Measurements from ENCODE around the gene TSHZ2.

TSHZ2 gene

DNA sequence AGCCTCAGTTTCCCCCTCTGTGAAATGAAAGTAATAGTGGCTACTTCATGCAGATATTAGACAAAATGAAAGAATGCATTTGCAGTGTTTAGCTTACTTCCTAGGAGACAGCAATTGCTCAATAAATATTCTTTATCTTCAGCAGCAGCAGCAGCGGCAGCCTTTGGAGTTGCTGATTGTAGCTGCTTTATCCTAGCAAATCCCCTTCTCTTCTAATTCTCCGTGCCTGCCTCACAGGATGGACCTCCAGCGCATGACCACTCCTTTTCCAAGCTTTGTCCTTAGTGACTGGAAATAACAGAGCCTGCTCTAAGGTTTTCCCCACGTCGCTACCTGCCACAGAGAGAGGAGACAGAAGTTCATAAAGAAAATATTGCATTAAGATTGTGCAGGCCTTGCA is 279.8 kb downstream of the TSHZ2 start:
- no peaks in the 10 kb centered on the region; the same call in 1 of the 2 replicates for H3K9me3 ChIP-seq (ENCODE audit: control insufficient read depth, insufficient read depth, low read depth, low read length)
- no peaks in the 10 kb centered on the region for H3K4me1 ChIP-seq (ENCODE audit: control insufficient read depth, insufficient read depth, low read length)
- H3K4me3 ChIP-seq (ENCODE audit: low read depth, low read length): no peak overlapping the region
- no peaks in the 10 kb centered on the region for H3K27me3 ChIP-seq (ENCODE audit: control insufficient read depth, insufficient read depth, low read length)
- H3K27ac ChIP-seq (ENCODE audit: low read depth, low read length): no peak overlapping the region
- no peak overlapping the region for H3K9ac ChIP-seq (ENCODE audit: low read length)
- H3K36me3 ChIP-seq (ENCODE audit: control insufficient read depth, insufficient read depth, low read length): no peaks in the 10 kb centered on the region

- H3K9ac ChIP-seq (ENCODE audit: low read length): no peak overlapping the region
- H3K9me3 ChIP-seq (ENCODE audit: control insufficient read depth, insufficient read depth, low read depth, low read length): no peaks in the 10 kb centered on the region; the same call in 1 of the 2 replicates
- H3K4me3 ChIP-seq (ENCODE audit: low read depth, low read length): no peak overlapping the region
- H3K27ac ChIP-seq (ENCODE audit: low read depth, low read length): no peak overlapping the region
- no peaks in the 10 kb centered on the region for H3K27me3 ChIP-seq (ENCODE audit: control insufficient read depth, insufficient read depth, low read length)
- H3K4me1 ChIP-seq (ENCODE audit: control insufficient read depth, insufficient read depth, low read length): no peaks in the 10 kb centered on the region
- H3K36me3 ChIP-seq (ENCODE audit: control insufficient read depth, insufficient read depth, low read length): no peaks in the 10 kb centered on the region
These were observed 281.5 kb downstream of the TSHZ2 start for GRCh38 chr20:53253668-53254067.

GRCh38 chr20:53255102-53255710 is 283.0 kb downstream of the TSHZ2 start:
- Histone ChIP-seq H3K9me3 (ENCODE audit: control insufficient read depth, insufficient read depth, low read depth, low read length) (no peaks in the 10 kb centered on the region; the same call in 1 of the 2 replicates), H3K27me3 (ENCODE audit: control insufficient read depth, insufficient read depth, low read length) (no peaks in the 10 kb centered on the region), H3K27ac (ENCODE audit: low read depth, low read length) (no peak overlapping the region), H3K4me1 (ENCODE audit: control insufficient read depth, insufficient read depth, low read length) (no peaks in the 10 kb centered on the region), H3K36me3 (ENCODE audit: control insufficient read depth, insufficient read depth, low read length) (no peaks in the 10 kb centered on the region), H3K4me3 (ENCODE audit: low read depth, low read length) (no peak overlapping the region), H3K9ac (ENCODE audit: low read length) (no peak overlapping the region)

GRCh38 chr20:53258741-53259140 is 286.6 kb downstream of the TSHZ2 start:
- H3K4me3 ChIP-seq (ENCODE audit: low read depth, low read length): no peak overlapping the region
- H3K27ac ChIP-seq (ENCODE audit: low read depth, low read length): no peak overlapping the region
- no peaks in the 10 kb centered on the region for H3K36me3 ChIP-seq (ENCODE audit: control insufficient read depth, insufficient read depth, low read length)
- H3K9ac ChIP-seq (ENCODE audit: low read length): no peak overlapping the region
- no peaks in the 10 kb centered on the region for H3K27me3 ChIP-seq (ENCODE audit: control insufficient read depth, insufficient read depth, low read length)
- H3K4me1 ChIP-seq (ENCODE audit: control insufficient read depth, insufficient read depth, low read length): no peaks in the 10 kb centered on the region
- no peaks in the 10 kb centered on the region; the same call in 1 of the 2 replicates for H3K9me3 ChIP-seq (ENCODE audit: control insufficient read depth, insufficient read depth, low read depth, low read length)

DNA sequence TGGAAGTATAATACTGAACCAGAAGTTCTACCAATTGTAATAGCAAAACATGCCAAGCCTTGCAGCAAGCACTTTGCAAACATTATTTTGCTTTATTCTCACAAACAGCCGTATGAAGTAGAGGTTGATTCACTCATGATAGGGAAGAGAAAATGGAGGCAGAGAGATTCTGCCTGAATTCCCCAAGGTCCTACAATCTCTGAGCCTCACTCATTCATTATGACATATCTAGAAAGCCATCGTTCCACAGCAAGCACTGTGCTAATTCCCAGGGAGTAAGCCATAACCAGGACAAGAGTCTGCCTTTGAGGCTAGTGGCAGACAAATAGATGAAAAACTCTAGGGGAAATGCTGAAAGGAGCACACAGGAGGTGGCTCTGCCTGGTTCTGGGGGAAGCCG is 288.0 kb downstream of the TSHZ2 start:
- Histone ChIP-seq H3K9me3 (ENCODE audit: control insufficient read depth, insufficient read depth, low read depth, low read length) (no peaks in the 10 kb centered on the region), H3K36me3 (ENCODE audit: control insufficient read depth, insufficient read depth, low read length) (no peaks in the 10 kb centered on the region), H3K27me3 (ENCODE audit: control insufficient read depth, insufficient read depth, low read length) (no peaks in the 10 kb centered on the region)

GRCh38 chr20:53260591-53260990 is 288.4 kb downstream of the TSHZ2 start:
- Histone ChIP-seq H3K27ac (ENCODE audit: low read depth, low read length) (no peak overlapping the region), H3K9ac (ENCODE audit: low read length) (no peak overlapping the region), H3K4me1 (ENCODE audit: control insufficient read depth, insufficient read depth, low read length) (peaks cover 6% of the 10 kb centered on the region; the same call in 1 of the 2 replicates), H3K9me3 (ENCODE audit: control insufficient read depth, insufficient read depth, low read depth, low read length) (no peaks in the 10 kb centered on the region), H3K27me3 (ENCODE audit: control insufficient read depth, insufficient read depth, low read length) (no peaks in the 10 kb centered on the region), H3K4me3 (ENCODE audit: low read depth, low read length) (no peak overlapping the region), H3K36me3 (ENCODE audit: control insufficient read depth, insufficient read depth, low read length) (no peaks in the 10 kb centered on the region)

More for the DNA sequence above, 288.0 kb downstream of the TSHZ2 start:
- H3K27ac ChIP-seq (ENCODE audit: low read depth, low read length): no peak overlapping the region
- peaks cover 2% of the 10 kb centered on the region; the same call in 1 of the 2 replicates for H3K4me1 ChIP-seq (ENCODE audit: control insufficient read depth, insufficient read depth, low read length)
- H3K9ac ChIP-seq (ENCODE audit: low read length): no peak overlapping the region
- H3K4me3 ChIP-seq (ENCODE audit: low read depth, low read length): no peak overlapping the region

DNA sequence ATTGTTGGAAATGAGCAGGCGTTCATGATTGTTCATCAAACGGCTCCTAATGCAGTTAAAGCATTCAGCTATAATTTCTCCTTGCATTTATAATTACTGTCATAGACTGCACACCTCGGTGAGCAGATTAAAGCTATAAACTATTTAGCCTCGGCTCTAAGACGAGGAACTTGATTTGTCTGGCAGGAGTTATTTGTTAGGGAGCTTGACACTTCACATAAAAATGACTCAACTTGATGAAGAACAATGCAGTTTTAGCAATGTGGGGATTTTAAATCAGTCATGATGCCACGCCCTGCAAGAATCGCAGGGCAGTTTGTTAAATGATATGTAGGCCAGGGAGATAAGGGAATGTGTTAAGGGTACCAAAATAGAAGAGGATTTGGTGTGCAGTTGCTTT is 290.2 kb downstream of the TSHZ2 start:
- Histone ChIP-seq H3K9ac (ENCODE audit: low read length) (no peak overlapping the region), H3K27me3 (ENCODE audit: control insufficient read depth, insufficient read depth, low read length) (no peaks in the 10 kb centered on the region), H3K4me1 (ENCODE audit: control insufficient read depth, insufficient read depth, low read length) (peaks cover 6% of the 10 kb centered on the region; the same call in 1 of the 2 replicates), H3K4me3 (ENCODE audit: low read depth, low read length) (no peak overlapping the region), H3K36me3 (ENCODE audit: control insufficient read depth, insufficient read depth, low read length) (no peaks in the 10 kb centered on the region), H3K9me3 (ENCODE audit: control insufficient read depth, insufficient read depth, low read depth, low read length) (no peaks in the 10 kb centered on the region), H3K27ac (ENCODE audit: low read depth, low read length) (no peak overlapping the region)

DNA sequence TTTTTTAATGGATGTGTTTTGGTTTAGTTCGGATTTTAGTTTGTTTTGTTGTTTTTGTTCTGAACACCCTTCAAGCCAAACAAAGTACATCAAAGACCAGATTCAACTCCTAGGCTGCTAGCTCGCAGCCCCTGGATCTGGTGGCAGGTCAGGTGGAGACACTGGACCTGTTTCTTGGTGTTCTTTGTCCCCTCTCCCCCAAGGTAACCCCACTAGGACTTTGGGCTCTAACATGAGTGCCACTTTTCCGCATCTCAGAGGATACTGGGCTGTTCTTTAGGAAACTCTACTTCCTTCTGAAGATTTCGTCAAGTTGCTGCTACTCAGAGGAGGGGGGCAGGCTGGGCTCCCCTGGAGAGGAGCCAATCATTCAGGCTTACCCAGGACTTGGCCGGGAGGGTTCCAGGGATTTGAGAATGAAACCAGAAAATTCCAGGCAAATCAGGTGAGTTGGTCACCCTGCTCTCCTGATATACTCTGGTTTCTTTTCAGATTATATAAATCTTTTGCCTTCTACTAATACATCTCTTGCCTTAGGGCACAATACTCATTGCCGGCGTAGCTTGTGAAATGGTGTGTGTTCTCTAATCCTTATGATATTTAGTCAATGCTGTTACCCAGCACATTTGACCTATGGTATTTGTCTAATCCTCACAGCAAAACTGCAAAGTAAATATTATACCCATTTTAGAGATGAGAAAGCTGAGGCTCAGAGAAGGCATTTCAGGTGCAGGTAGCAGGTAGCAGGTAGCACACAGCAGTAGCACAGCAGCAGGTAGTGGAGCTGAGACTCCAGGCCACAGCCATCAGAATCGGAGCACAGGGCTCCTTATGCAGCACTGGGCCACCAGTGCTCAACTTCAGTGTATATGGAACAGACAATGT is 291.6 kb downstream of the TSHZ2 start:
- H3K9ac ChIP-seq (ENCODE audit: low read length): no peak overlapping the region
- H3K27me3 ChIP-seq (ENCODE audit: control insufficient read depth, insufficient read depth, low read length): no peaks in the 10 kb centered on the region
- no peaks in the 10 kb centered on the region for H3K9me3 ChIP-seq (ENCODE audit: control insufficient read depth, insufficient read depth, low read depth, low read length)
- no peak overlapping the region for H3K27ac ChIP-seq (ENCODE audit: low read depth, low read length)
- H3K36me3 ChIP-seq (ENCODE audit: control insufficient read depth, insufficient read depth, low read length): no peaks in the 10 kb centered on the region
- peaks cover 6% of the 10 kb centered on the region; the same call in 1 of the 2 replicates for H3K4me1 ChIP-seq (ENCODE audit: control insufficient read depth, insufficient read depth, low read length)
- no peak overlapping the region for H3K4me3 ChIP-seq (ENCODE audit: low read depth, low read length)

- Histone ChIP-seq H3K4me3 (ENCODE audit: low read depth, low read length) (no peak overlapping the region), H3K9ac (ENCODE audit: low read length) (no peak overlapping the region), H3K27me3 (ENCODE audit: control insufficient read depth, insufficient read depth, low read length) (no peaks in the 10 kb centered on the region), H3K36me3 (ENCODE audit: control insufficient read depth, insufficient read depth, low read length) (no peaks in the 10 kb centered on the region), H3K9me3 (ENCODE audit: control insufficient read depth, insufficient read depth, low read depth, low read length) (no peaks in the 10 kb centered on the region), H3K4me1 (ENCODE audit: control insufficient read depth, insufficient read depth, low read length) (peaks cover 6% of the 10 kb centered on the region; the same call in 1 of the 2 replicates), H3K27ac (ENCODE audit: low read depth, low read length) (no peak overlapping the region)
These were observed 292.4 kb downstream of the TSHZ2 start for GRCh38 chr20:53264604-53265003.

- no peak overlapping the region for H3K9ac ChIP-seq (ENCODE audit: low read length)
- peaks cover 6% of the 10 kb centered on the region; the same call in 1 of the 2 replicates for H3K4me1 ChIP-seq (ENCODE audit: control insufficient read depth, insufficient read depth, low read length)
- H3K4me3 ChIP-seq (ENCODE audit: low read depth, low read length): no peak overlapping the region
- no peak overlapping the region for H3K27ac ChIP-seq (ENCODE audit: low read depth, low read length)
- H3K27me3 ChIP-seq (ENCODE audit: control insufficient read depth, insufficient read depth, low read length): no peaks in the 10 kb centered on the region
- H3K9me3 ChIP-seq (ENCODE audit: control insufficient read depth, insufficient read depth, low read depth, low read length): no peaks in the 10 kb centered on the region
- H3K36me3 ChIP-seq (ENCODE audit: control insufficient read depth, insufficient read depth, low read length): no peaks in the 10 kb centered on the region
These were observed 293.2 kb downstream of the TSHZ2 start for GRCh38 chr20:53265304-53265875.

GRCh38 chr20:53269380-53269779 is 297.2 kb downstream of the TSHZ2 start:
- H3K27me3 ChIP-seq (ENCODE audit: control insufficient read depth, insufficient read depth, low read length): no peaks in the 10 kb centered on the region
- no peak overlapping the region for H3K4me3 ChIP-seq (ENCODE audit: low read depth, low read length)
- no peak overlapping the region for H3K27ac ChIP-seq (ENCODE audit: low read depth, low read length)
- H3K9ac ChIP-seq (ENCODE audit: low read length): no peak overlapping the region
- no peaks in the 10 kb centered on the region for H3K36me3 ChIP-seq (ENCODE audit: control insufficient read depth, insufficient read depth, low read length)
- no peaks in the 10 kb centered on the region for H3K9me3 ChIP-seq (ENCODE audit: control insufficient read depth, insufficient read depth, low read depth, low read length)
- H3K4me1 ChIP-seq (ENCODE audit: control insufficient read depth, insufficient read depth, low read length): peaks cover 6% of the 10 kb centered on the region; the same call in 1 of the 2 replicates

Measured in HUES6 (cell line).